ENCODE data around the gene ST3GAL6. TPM values are rescaled to one million over a fixed set of nuclear protein-coding genes. Genes with fewer than 3 reads are reported as not detected.

Gene ST3GAL6
- total and polyA plus RNA-seq, 2 of the 13 experiments (the other 11 are each of a cell fraction or from before 2014, with no cell fraction given): 17.5 to 23.2 TPM

DNA sequence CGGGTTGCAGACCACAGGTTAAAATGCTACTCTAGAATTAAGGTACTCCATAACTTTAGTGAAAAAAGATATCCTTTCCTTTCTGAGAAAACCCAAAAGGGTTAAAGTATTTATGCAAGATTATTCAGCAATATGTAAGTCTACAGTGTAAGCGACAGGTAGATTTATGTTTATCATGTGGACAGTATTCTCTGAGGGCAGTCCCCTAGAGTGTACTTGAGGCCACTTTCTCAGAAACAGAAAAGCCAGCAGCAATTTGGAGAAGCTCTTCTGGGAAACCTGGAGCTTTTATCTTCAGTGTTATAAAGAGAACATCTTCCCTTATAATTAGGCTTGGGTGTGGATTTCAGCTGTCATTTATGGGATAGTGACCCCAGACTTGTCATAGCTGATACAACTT, 8.9 kb downstream of the ST3GAL6 start:
- FAIRE-seq (no peak), DNase-seq (ENCODE audit: low spot score) (no peak), ATAC-seq (no peak)
- Histone ChIP-seq H3K27ac (ENCODE audit: extremely low read length, insufficient read depth, low read length) (no peak overlapping the region), H2AFZ (ENCODE audit: low read length) (no peak overlapping the region), H3K4me2 (ENCODE audit: low read depth, low read length) (no peak overlapping the region), H4K20me1 (ENCODE audit: insufficient read depth, low read length) (no peaks in the 10 kb centered on the region), H3K9me3 (ENCODE audit: low read length) (no peaks in the 10 kb centered on the region), H3K9ac (ENCODE audit: insufficient read depth, low read depth, low read length) (no peak overlapping the region), H3K36me3 (replicated peaks in 1 of 2; ENCODE audit: control insufficient read depth in 1 of 2, insufficient read depth in 2 of 2, low read length in 2 of 2) (peaks cover 5 to 9% of the 10 kb centered on the region in 2 experiments; a peak in 4 of 5 replicates), H3K4me3 (replicated peaks in 1 of 3; ENCODE audit: insufficient read depth in 1 of 3, low read depth in 2 of 3, low read length in 3 of 3) (no peak overlapping the region), H3K79me2 (ENCODE audit: insufficient read depth, low read length) (peaks cover 3% of the 10 kb centered on the region), H3K4me1 (ENCODE audit: insufficient read depth, low read length) (peaks cover 23% of the 10 kb centered on the region), H3K27me3 (ENCODE audit: control insufficient read depth in 1 of 2, insufficient read depth in 2 of 2, low read length in 2 of 2) (no peaks in the 10 kb centered on the region)
- intact Hi-C loops (cut with micrococcal nuclease; ENCODE audit: unreplicated experiment): no loop called here
- 98% methylated on average over 2 of the region's 2 CpGs for WGBS (ENCODE audit: low lambda C conversion rate)
- BruUV-seq (replicated peaks): no TSS peak
- in situ Hi-C loops (cut with HindIII; ENCODE audit: extremely low pct_ligation_motif_present, low pct_unique_long_range_greater_than_20kb): no loop called here
- POLR2A ChIA-PET: no interaction called here
- CTCF ChIA-PET (ENCODE audit: low intra/inter-chr PET ratio, low total read pairs): no interaction called here
- no peak for TF ChIP-seq MED13 (CRISPR knock-in tag; IDR thresholded peaks at IDR 0.05)
- TF ChIP-seq, protein P1, sequence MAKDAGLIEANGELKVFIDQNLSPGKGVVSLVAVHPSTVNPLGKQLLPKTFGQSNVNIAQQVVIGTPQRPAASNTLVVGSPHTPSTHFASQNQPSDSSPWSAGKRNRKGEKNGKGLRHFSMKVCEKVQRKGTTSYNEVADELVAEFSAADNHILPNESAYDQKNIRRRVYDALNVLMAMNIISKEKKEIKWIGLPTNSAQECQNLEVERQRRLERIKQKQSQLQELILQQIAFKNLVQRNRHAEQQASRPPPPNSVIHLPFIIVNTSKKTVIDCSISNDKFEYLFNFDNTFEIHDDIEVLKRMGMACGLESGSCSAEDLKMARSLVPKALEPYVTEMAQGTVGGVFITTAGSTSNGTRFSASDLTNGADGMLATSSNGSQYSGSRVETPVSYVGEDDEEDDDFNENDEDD (CRISPR knock-in tag; IDR thresholded peaks at IDR 0.05; ENCODE audit: borderline replicate concordance): no peak
- no peak for TF ChIP-seq HHEX (CRISPR knock-in tag; IDR thresholded peaks at IDR 0.05)
- TF ChIP-seq, protein P2, sequence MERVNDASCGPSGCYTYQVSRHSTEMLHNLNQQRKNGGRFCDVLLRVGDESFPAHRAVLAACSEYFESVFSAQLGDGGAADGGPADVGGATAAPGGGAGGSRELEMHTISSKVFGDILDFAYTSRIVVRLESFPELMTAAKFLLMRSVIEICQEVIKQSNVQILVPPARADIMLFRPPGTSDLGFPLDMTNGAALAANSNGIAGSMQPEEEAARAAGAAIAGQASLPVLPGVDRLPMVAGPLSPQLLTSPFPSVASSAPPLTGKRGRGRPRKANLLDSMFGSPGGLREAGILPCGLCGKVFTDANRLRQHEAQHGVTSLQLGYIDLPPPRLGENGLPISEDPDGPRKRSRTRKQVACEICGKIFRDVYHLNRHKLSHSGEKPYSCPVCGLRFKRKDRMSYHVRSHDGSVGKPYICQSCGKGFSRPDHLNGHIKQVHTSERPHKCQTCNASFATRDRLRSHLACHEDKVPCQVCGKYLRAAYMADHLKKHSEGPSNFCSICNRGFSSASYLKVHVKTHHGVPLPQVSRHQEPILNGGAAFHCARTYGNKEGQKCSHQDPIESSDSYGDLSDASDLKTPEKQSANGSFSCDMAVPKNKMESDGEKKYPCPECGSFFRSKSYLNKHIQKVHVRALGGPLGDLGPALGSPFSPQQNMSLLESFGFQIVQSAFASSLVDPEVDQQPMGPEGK (CRISPR knock-in tag; IDR thresholded peaks at IDR 0.05): no peak
- TF ChIP-seq KLF16 (CRISPR knock-in tag; IDR thresholded peaks at IDR 0.05): no peak
- no peak for TF ChIP-seq ZFP41 (CRISPR knock-in tag; IDR thresholded peaks at IDR 0.05; ENCODE audit: borderline replicate concordance)
- no peak for TF ChIP-seq ZC3H4 (CRISPR knock-in tag; IDR thresholded peaks at IDR 0.05; ENCODE audit: borderline replicate concordance)
- no peak for TF ChIP-seq AKAP8 (CRISPR knock-in tag; IDR thresholded peaks at IDR 0.05)
- no peak for TF ChIP-seq KLF9 (CRISPR knock-in tag; IDR thresholded peaks at IDR 0.05; ENCODE audit: low read depth)
